ENCODE data around the gene EBNA1BP2.
"Not testable (repeated sequence)": the region's sequence is repeated elsewhere in the genome, so short reads cannot be mapped to it uniquely, and the experiment has no call there.

The EBNA1BP2 gene

GRCh38 chr1:43123031-43123430 lies 49.1 kb downstream of the EBNA1BP2 start:
- FAIRE-seq, result no peak
- no peak for DNase-seq (ENCODE audit: insufficient read length, low spot score)

- FAIRE-seq (no peak), DNase-seq (ENCODE audit: insufficient read length, low spot score) (no peak)
Observed at GRCh38 chr1:43121256-43121900, 50.7 kb downstream of the EBNA1BP2 start.

GRCh38 chr1:43119928-43120586 lies 52.0 kb downstream of the EBNA1BP2 start:
- FAIRE-seq; DNase-seq (ENCODE audit: insufficient read length, low spot score): not testable (repeated sequence)
